NOMO-1 (cell line): Measurements from ENCODE around the gene NEU3.
"Not testable (repeated sequence)": the region's sequence is repeated elsewhere in the genome, so short reads cannot be mapped to it uniquely, and the experiment has no call there.

Source experiments
- DNase-seq, 2 experiments: peaks; one replicate each; lab custom pipeline; 2025; ENCODE audit not compliant: unreplicated experiment in 2 of 2; lab: John Stamatoyannopoulos, UW

Gene NEU3

DNA sequence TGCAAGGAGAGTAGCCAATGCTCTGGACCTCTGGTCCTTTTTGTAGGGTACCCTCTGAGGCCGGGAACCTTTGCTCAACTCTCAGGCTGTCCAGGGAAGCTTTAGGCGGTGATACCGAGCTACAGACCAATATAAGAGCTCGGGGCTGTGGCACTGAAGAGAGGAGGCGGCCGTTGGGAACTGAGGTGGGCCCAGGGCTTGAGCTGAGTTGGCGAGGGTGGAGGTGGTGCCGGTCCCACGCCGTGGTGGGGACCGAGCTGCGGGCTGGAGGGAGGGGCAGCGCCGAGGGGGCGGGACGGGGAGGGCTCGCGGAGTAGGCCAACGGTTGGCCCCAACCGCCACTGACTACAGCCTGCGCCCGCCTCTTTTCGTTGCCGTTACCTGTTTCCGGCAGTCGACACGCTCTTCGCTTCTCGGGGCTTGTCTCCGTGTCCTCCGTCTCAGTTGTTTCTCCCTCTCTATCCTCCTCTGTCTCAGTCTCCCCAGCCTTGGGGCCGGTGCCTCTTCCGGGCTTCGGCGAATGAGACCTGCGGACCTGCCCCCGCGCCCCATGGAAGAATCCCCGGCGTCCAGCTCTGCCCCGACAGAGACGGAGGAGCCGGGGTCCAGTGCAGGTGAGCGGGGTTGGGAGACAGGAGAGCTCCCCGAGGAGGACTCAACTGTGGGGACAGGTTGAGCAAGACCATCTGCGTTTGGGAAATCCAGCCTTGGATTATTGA lies at the start of gene NEU3:
NEU3 (plus strand) TSS at position 393 of the 719 bp plus-strand sequence; CDS start at position 521, 128 bp downstream.
- peak; percentile 80 to 86 for DNase-seq

GRCh38 chr11:74941492-74941891 lies 47.2 kb upstream of the NEU3 start:
- no peak for DNase-seq

GRCh38 chr11:74942073-74942759 lies 46.5 kb upstream of the NEU3 start:
- DNase-seq: no peak

- DNase-seq: peak in 1 of 2 experiments; percentile 6
These were observed 40.2 kb upstream of the NEU3 start for GRCh38 chr11:74948546-74948897.

DNA sequence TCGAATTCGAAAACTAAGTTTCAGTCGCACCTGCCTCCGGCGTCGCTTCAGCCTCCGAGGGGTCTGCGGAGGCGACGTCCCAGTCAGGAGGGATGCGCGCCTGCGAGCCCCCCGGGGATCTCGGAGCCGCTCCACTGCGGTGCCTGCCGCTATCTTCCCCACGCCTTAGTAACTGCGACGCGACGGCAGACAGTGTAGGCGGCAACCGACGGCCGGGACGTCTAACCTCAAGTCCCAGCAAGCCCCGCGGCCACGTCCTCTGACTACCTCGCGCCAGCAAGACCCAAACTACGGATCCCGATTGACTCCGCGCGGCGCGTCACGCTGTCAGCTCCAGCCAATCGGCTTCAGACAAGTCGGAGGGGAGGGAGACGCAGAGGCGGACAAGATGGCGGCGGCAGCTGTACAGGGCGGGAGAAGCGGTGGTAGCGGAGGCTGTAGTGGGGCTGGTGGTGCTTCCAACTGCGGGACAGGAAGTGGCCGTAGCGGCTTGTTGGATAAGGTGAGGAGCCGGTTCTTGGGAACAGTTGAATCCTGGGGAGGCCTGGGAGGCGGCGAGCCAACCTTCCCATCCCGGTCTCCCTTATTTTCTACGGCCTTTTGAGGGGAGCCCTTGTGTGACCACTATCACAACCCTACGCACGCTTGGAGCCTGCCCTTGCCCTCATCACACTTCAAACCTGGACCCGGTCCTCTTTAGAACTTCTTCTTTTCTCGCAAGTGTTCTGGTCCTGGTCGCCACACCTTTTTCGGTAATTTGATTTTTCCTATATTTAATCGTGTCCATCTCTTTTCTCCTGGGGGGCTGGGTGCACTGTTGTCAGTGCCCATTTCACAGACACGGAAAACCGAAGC lies 39.6 kb upstream of the NEU3 start, which contains the start of the genes SPCS2 and XRRA1:
SPCS2 (plus strand) TSS at position 369 of the 855 bp plus-strand sequence; CDS start at position 389, 20 bp downstream.
XRRA1 (minus strand) TSS at position 194 of the 855 bp plus-strand sequence. CDS start 8,213 bp downstream, outside the sequence.
- peak; percentile 97 to 98 for DNase-seq

GRCh38 chr11:74949753-74950137 lies 39.0 kb upstream of the NEU3 start:
- no peak for DNase-seq

- no peak for DNase-seq
These were observed 38.3 kb upstream of the NEU3 start for GRCh38 chr11:74950374-74950969.

- DNase-seq: peak in 1 of 2 experiments; percentile 47
These were observed 37.5 kb upstream of the NEU3 start for GRCh38 chr11:74951226-74951625.

DNA sequence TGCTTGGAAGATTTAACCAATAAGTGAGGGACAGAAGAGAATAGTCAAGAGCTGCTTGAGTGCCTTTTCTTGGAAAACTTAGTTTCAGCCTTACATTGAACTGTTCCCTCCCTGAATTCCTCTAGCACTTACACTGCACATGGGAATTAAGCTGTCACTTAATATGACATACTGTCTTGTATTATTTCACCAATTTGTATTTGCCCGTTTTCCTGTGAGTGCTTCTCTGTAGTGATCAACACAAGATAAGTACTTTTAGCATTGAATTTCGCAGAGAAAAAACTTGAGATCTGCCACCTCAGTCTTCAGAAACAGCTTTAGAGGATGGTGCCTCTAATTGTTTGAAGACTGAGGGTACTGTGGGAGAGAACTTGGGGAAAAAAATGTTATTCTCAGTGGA lies 36.0 kb upstream of the NEU3 start:
- DNase-seq: no peak

DNA sequence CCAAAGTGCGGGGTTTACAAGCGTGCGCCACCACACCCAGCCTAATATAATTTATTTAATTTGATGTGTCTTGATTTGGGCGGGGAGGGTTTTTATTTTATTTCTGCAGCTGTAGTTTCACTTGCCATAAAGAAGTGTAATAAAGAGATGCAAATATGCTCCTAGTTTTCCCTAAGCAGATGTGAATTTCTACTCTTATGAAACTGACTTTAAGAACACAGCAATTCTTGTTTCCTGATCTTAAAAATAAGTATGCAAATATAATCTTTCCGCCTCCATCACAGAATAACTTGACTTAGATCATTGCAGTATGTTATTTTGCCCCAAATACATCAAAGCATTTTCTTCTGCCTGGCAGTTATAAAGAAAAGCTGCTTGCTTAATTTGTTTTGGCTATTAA lies 35.3 kb upstream of the NEU3 start:
- no peak for DNase-seq

DNA sequence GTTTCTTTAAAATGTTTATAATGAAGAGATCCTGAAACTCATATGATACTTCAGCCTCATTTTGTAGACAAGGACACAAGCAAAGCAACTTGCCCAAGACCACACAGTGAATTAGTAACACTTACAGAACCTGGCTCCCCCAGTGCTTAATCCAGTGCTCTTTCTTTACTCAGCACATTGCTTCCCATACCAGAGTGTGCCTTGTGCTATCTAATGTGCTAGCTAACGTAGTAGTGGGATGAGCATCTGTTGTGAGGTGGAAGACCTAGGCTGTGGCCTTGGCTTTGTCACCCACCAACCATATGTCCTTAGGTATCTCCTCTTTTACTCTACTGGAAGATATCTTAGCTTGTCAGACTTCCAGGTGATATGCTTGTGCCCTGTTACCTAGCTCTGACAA lies 34.5 kb upstream of the NEU3 start:
- DNase-seq: no peak

- DNase-seq: no peak
These were observed 32.2 kb upstream of the NEU3 start for GRCh38 chr11:74956397-74957015.

- no peak for DNase-seq
These were observed 30.6 kb upstream of the NEU3 start for GRCh38 chr11:74957937-74958629.

GRCh38 chr11:74960128-74960527 lies 28.6 kb upstream of the NEU3 start:
- not testable (repeated sequence) for DNase-seq

- no peak for DNase-seq
These were observed 22.1 kb upstream of the NEU3 start for GRCh38 chr11:74966651-74967050.

DNA sequence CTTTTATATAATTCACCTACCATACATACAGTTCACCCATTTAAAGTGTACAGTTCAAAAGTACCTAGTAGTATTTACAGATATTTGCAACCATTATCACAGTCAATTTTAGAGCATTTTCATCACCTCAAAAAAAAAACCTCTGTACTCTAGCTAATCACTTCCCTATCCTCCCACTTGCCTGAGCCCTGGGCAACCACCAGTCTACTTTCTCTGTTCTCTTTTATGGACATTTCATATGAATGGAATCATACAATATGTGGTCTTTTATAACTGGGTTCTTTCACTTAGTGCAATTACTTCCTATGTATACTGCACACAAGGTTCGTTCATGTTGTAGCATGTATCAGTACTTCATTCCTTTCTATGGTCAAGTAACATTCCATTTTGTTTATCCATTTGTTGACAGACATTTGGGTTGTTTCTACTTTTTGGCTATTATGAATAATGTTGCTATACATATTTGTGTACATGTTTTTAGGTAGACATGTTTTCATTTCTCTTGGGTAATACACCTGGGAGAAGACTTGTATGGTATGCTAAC lies 17.8 kb upstream of the NEU3 start:
- no peak for DNase-seq

GRCh38 chr11:74971424-74971823 lies 17.3 kb upstream of the NEU3 start:
- DNase-seq: no peak

- DNase-seq: no peak
These were observed 10.7 kb upstream of the NEU3 start for GRCh38 chr11:74978041-74978440.

- DNase-seq: peak in 1 of 2 experiments; percentile 40
These were observed 8.1 kb upstream of the NEU3 start for GRCh38 chr11:74980634-74981033.
